Panc1 (cell line): ENCODE data around the gene HOXC11.

Experiments
- SIN3A ChIP-seq: IDR thresholded peaks from 2 replicates; pipeline ENCODE4 v1.6.1; 2012; ENCODE audit warnings: low read depth, mild to moderate bottlenecking, low read length, moderate library complexity, borderline replicate concordance; ENCODE audit not compliant: insufficient read depth
- TCF7L2 ChIP-seq: IDR thresholded peaks from 2 replicates; pipeline ENCODE4 v1.6.1; 2011; ENCODE audit warnings: mild to moderate bottlenecking, low read depth, low read length, inconsistent platforms
- TF ChIP-seq, protein P1 (sequence below): fragments of 450-650 bp; IDR thresholded peaks from 2 replicates; pipeline ENCODE4 v1.5.1; 2017; ENCODE audit warnings: mild to moderate bottlenecking
- TF ChIP-seq, protein P2 (sequence below), 2 experiments: IDR thresholded peaks; 2 replicates each; pipeline ENCODE4 v1.6.1; 2011 to 2012; ENCODE audit warnings: low read depth in 2 of 2, control low read depth in 1 of 2, low read length in 1 of 2, mild to moderate bottlenecking in 1 of 2, moderate library complexity in 1 of 2; ENCODE audit not compliant: insufficient read depth in 1 of 2

DNA sequence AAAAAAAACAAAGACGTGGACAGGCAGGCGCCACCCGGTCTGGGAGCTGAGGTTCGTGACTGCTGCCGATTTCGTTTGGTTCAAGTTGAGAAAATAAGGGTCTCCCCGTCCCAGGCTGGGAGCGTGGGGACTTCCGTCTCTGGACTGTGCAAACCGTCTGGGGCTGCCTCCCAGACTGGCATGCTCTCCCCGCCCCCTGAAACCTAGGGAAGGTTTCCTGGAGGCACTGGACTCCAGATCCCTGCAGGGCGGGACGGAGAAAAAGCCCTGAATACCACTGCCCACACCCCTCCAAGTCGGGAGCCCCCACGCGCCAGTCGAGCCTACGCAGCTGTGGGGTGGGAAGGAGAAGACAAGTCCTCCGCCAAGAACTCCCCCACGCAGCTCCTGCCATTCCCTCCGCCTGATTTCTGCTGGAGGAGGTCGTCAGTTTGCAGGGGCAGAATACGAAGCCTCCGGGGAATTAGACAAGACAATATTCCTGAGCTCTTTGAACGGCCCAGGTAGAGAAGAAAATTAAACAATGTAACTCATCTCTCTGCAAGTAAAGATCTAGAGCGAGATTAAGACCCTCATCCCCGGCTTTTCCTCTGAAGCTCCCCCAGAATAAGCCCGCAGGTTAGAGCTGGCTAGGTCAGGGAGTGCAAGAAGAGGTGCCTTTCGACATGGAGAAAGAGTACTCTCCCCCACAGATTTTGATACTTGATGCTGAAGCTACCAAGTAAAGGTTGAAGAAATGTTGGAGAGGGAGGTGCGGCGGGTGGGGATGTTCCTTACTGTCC, 44.7 kb upstream of the HOXC11 start:
- TF ChIP-seq, protein P1, sequence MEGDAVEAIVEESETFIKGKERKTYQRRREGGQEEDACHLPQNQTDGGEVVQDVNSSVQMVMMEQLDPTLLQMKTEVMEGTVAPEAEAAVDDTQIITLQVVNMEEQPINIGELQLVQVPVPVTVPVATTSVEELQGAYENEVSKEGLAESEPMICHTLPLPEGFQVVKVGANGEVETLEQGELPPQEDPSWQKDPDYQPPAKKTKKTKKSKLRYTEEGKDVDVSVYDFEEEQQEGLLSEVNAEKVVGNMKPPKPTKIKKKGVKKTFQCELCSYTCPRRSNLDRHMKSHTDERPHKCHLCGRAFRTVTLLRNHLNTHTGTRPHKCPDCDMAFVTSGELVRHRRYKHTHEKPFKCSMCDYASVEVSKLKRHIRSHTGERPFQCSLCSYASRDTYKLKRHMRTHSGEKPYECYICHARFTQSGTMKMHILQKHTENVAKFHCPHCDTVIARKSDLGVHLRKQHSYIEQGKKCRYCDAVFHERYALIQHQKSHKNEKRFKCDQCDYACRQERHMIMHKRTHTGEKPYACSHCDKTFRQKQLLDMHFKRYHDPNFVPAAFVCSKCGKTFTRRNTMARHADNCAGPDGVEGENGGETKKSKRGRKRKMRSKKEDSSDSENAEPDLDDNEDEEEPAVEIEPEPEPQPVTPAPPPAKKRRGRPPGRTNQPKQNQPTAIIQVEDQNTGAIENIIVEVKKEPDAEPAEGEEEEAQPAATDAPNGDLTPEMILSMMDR, result no peak
- TF ChIP-seq, protein P2, sequence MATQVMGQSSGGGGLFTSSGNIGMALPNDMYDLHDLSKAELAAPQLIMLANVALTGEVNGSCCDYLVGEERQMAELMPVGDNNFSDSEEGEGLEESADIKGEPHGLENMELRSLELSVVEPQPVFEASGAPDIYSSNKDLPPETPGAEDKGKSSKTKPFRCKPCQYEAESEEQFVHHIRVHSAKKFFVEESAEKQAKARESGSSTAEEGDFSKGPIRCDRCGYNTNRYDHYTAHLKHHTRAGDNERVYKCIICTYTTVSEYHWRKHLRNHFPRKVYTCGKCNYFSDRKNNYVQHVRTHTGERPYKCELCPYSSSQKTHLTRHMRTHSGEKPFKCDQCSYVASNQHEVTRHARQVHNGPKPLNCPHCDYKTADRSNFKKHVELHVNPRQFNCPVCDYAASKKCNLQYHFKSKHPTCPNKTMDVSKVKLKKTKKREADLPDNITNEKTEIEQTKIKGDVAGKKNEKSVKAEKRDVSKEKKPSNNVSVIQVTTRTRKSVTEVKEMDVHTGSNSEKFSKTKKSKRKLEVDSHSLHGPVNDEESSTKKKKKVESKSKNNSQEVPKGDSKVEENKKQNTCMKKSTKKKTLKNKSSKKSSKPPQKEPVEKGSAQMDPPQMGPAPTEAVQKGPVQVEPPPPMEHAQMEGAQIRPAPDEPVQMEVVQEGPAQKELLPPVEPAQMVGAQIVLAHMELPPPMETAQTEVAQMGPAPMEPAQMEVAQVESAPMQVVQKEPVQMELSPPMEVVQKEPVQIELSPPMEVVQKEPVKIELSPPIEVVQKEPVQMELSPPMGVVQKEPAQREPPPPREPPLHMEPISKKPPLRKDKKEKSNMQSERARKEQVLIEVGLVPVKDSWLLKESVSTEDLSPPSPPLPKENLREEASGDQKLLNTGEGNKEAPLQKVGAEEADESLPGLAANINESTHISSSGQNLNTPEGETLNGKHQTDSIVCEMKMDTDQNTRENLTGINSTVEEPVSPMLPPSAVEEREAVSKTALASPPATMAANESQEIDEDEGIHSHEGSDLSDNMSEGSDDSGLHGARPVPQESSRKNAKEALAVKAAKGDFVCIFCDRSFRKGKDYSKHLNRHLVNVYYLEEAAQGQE (IDR thresholded peaks at IDR 0.05; ENCODE audit: insufficient read depth in 1 of 2, low read depth in 2 of 2, low read length in 1 of 2), result no peak
- no peak for TF ChIP-seq TCF7L2
- no peak for TF ChIP-seq SIN3A
